GM23338 (cell line): Measurements from ENCODE around the gene DUSP7. TPM values are rescaled to one million over a fixed set of nuclear protein-coding genes. Genes with fewer than 3 reads are reported as not detected.

ENCODE experiments used
- ATAC-seq: fragments of 200-7000 bp; cut with Tn5 transposase; 3 replicates; pipeline ENCODE4 v1.9.1; 2020
- DNase-seq: peaks from one replicate; pipeline ENCODE4 v3.0.0-alpha.2; 2015; ENCODE audit warnings: low spot score
- H2AFZ ChIP-seq: fragments of 200-600 bp; sonication (generic); 2 replicates; pipeline ENCODE4 v1.8.0; 2016; ENCODE audit warnings: antibody characterized with exemption, mild to moderate bottlenecking, moderate library complexity
- H3F3A ChIP-seq: fragments of 200-600 bp; sonication (generic); replicated peaks from 2 replicates; pipeline ENCODE4 v1.8.0; 2017; ENCODE audit warnings: antibody characterized with exemption, mixed run types, low read depth
- H3K27ac ChIP-seq: fragments of 200-600 bp; sonication (generic); 2 replicates; pipeline ENCODE4 v1.6.1; 2016; ENCODE audit warnings: low read depth
- H3K27me3 ChIP-seq: fragments of 200-600 bp; sonication (generic); 2 replicates; pipeline ENCODE4 v1.8.0; 2016; ENCODE audit warnings: mild to moderate bottlenecking, mixed run types, moderate library complexity; ENCODE audit not compliant: insufficient read depth
- H3K36me3 ChIP-seq: fragments of 200-600 bp; sonication (generic); 2 replicates; pipeline ENCODE4 v1.8.0; 2016; ENCODE audit warnings: mild to moderate bottlenecking; ENCODE audit not compliant: insufficient read depth
- H3K4me1 ChIP-seq: fragments of 200-600 bp; sonication (generic); 2 replicates; pipeline ENCODE4 v1.8.0; 2016; ENCODE audit warnings: mild to moderate bottlenecking, moderate library complexity; ENCODE audit not compliant: insufficient read depth
- H3K4me2 ChIP-seq: fragments of 200-600 bp; sonication (generic); 2 replicates; pipeline ENCODE4 v1.7.1; 2017; ENCODE audit warnings: mixed run types
- H3K4me3 ChIP-seq: fragments of 200-600 bp; sonication (generic); 2 replicates; pipeline ENCODE4 v1.6.1; 2016; ENCODE audit warnings: mixed run types
- H3K79me2 ChIP-seq: fragments of 200-600 bp; sonication (generic); replicated peaks from 2 replicates; pipeline ENCODE4 v1.8.0; 2017; ENCODE audit warnings: mild to moderate bottlenecking; ENCODE audit not compliant: insufficient read depth
- H3K9me2 ChIP-seq: fragments of 200-600 bp; sonication (generic); 2 replicates; pipeline ENCODE4 v1.8.0; 2017; ENCODE audit not compliant: insufficient read depth
- H4K20me1 ChIP-seq: fragments of 200-600 bp; sonication (generic); replicated peaks from 2 replicates; pipeline ENCODE4 v1.8.0; 2017; ENCODE audit warnings: mild to moderate bottlenecking; ENCODE audit not compliant: insufficient read depth
- H3K27ac Mint-ChIP-seq: 2 replicates; pipeline ENCODE4 v1.8.0; 2020; ENCODE audit warnings: inconsistent platforms, mild to moderate bottlenecking, moderate library complexity, mixed read lengths
- H3K27me3 Mint-ChIP-seq: 3 replicates; pipeline ENCODE4 v1.8.0; 2022; ENCODE audit warnings: low read depth, mild to moderate bottlenecking, moderate library complexity, mixed read lengths, inconsistent platforms; ENCODE audit not compliant: insufficient read depth, poor library complexity
- H3K36me3 Mint-ChIP-seq: 3 replicates; pipeline ENCODE4 v1.8.0; 2021; ENCODE audit warnings: low read depth, mild to moderate bottlenecking, inconsistent platforms, moderate library complexity, mixed read lengths
- H3K4me1 Mint-ChIP-seq: 3 replicates; pipeline ENCODE4 v1.8.0; 2020; ENCODE audit warnings: mild to moderate bottlenecking, inconsistent platforms, mixed read lengths
- H3K4me3 Mint-ChIP-seq: 3 replicates; pipeline ENCODE4 v1.8.0; 2021; ENCODE audit warnings: moderate library complexity, mild to moderate bottlenecking, inconsistent platforms, mixed read lengths
- H3K9me3 Mint-ChIP-seq: 3 replicates; pipeline ENCODE4 v1.8.0; 2020; ENCODE audit warnings: moderate library complexity, mild to moderate bottlenecking, inconsistent platforms, mixed read lengths
- CREB1 ChIP-seq: fragments of 250-450 bp; sonication (Bioruptor Pico); IDR thresholded peaks from 2 replicates; pipeline ENCODE4 v1.5.0; 2020; ENCODE audit warnings: low read depth, mild to moderate bottlenecking, moderate library complexity
- CTCF ChIP-seq, 2 experiments: fragments of 200-600 bp in 1 of 2; sonication (generic) in 1 of 2; conservative IDR thresholded peaks; 2 replicates each; pipeline versions ENCODE4 v1.5.1 to v1.6.1; 2016 to 2017; ENCODE audit warnings: antibody characterized with exemption in 2 of 2, low read depth in 2 of 2, mild to moderate bottlenecking in 2 of 2, moderate library complexity in 1 of 2
- EZH2 ChIP-seq: fragments of 200-600 bp; sonication (generic); IDR thresholded peaks from one replicate; pipeline ENCODE4 v1.8.0; 2017; ENCODE audit warnings: antibody characterized with exemption, mild to moderate bottlenecking, low read depth; ENCODE audit not compliant: unreplicated experiment
- JUNB ChIP-seq: IDR thresholded peaks from one replicate; pipeline ENCODE4 v1.6.1; 2016; ENCODE audit warnings: antibody characterized with exemption; ENCODE audit not compliant: unreplicated experiment
- POLR2AphosphoS5 ChIP-seq: IDR thresholded peaks from 2 replicates; pipeline ENCODE4 v1.6.1; 2016; ENCODE audit warnings: antibody characterized with exemption, low read depth
- REST ChIP-seq: IDR thresholded peaks from one replicate; pipeline ENCODE4 v1.6.1; 2018; ENCODE audit warnings: antibody characterized with exemption; ENCODE audit not compliant: unreplicated experiment
- ZNF114 ChIP-seq: fragments of 250-450 bp; sonication (Bioruptor Pico); IDR thresholded peaks from 2 replicates; pipeline ENCODE4 v1.5.0; 2020; ENCODE audit warnings: mild to moderate bottlenecking, moderate library complexity
- ZNF331 ChIP-seq: fragments of 250-450 bp; sonication (Bioruptor Pico); IDR thresholded peaks from 2 replicates; pipeline ENCODE4 v1.5.0; 2020; ENCODE audit warnings: low read depth, mild to moderate bottlenecking, moderate library complexity
- ZNF462 ChIP-seq: fragments of 250-450 bp; sonication (Bioruptor Pico); IDR thresholded peaks from 2 replicates; pipeline ENCODE4 v1.5.0; 2020; ENCODE audit warnings: mild to moderate bottlenecking, moderate library complexity
- polyA plus RNA-seq: library from polyadenylated mRNA; unstranded; fragments of >200 nt; fragmentation: Nextera tagmentation; extraction: Ambion mirVana; gene quantifications from 2 replicates; pipeline ENCODE4 v1.2.1, GENCODE V29; 2016
- total RNA-seq: library from RNA; depleted of rRNA; stranded (reverse); fragments of >200 nt; shearing (Covaris generic); gene quantifications from 2 replicates; pipeline ENCODE4 v1.2.3, GENCODE V29; 2014

The DUSP7 gene
- total and polyA plus RNA-seq, 2 experiments from 2014 or later = 5.6 to 14.7 TPM

GRCh38 chr3:52092891-52093290, 36.5 kb upstream of the DUSP7 start (continued):
- TF ChIP-seq REST (no peak), ZNF462 (CRISPR knock-in tag) (no peak)

GRCh38 chr3:52092271-52092660, 35.9 kb upstream of the DUSP7 start:
- Mint-ChIP-seq H3K36me3 (peaks cover 9% of the 10 kb centered on the region; the same call in 2 of the 3 replicates), H3K4me3 (no peak overlapping the region), H3K9me3 (no peaks in the 10 kb centered on the region), H3K27ac (no peak overlapping the region), H3K27me3 (peaks cover 4% of the 10 kb centered on the region), H3K4me1 (peaks cover 17% of the 10 kb centered on the region; the same call in 2 of the 3 replicates)
- DNase-seq (no peak), ATAC-seq (no peak)
- no peak overlapping the region for H3K4me2 ChIP-seq
- no peaks in the 10 kb centered on the region; the same call in 1 of the 2 replicates for H4K20me1 ChIP-seq
- no peaks in the 10 kb centered on the region; the same call in 1 of the 2 replicates for H3K36me3 ChIP-seq
- H3K27me3 ChIP-seq = no peaks in the 10 kb centered on the region
- no peaks in the 10 kb centered on the region for H3F3A ChIP-seq
- no peaks in the 10 kb centered on the region for H3K4me1 ChIP-seq
- H3K9me2 ChIP-seq = no peaks in the 10 kb centered on the region
- no peak overlapping the region for H2AFZ ChIP-seq
- H3K79me2 ChIP-seq = no peaks in the 10 kb centered on the region
- no peak overlapping the region for H3K4me3 ChIP-seq
- no peak overlapping the region for H3K27ac ChIP-seq
- TF ChIP-seq CTCF (conservative IDR thresholded peaks at IDR 0.05; ENCODE audit: low read depth in 2 of 2) (no peak), ZNF331 (CRISPR knock-in tag) (no peak), POLR2AphosphoS5 (no peak), CREB1 (no peak), JUNB (no peak), EZH2 (no peak), ZNF114 (CRISPR knock-in tag) (no peak), REST (no peak)
